ENCODE measurements around the gene CD3E.

DNA sequence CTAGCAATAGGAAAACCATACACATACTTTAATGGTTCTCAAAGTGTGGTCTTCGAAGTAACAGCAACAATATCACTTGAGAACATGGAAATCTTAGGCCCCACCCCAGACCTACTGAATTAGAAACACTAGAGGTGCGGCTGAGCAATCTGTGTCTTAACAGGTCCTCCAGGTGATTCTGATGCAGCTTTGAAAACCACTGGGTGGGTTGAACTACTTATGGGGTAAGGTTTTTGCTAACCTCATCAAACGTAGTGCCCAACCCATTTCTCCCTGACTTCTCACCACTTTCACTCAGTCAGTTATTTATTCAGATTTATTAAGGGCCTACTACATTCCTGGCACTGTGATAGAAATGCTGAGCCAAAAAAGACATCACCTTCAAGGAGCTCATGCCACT is 44.2 kb upstream of the CD3E start:
- TF ChIP-seq, protein P1, sequence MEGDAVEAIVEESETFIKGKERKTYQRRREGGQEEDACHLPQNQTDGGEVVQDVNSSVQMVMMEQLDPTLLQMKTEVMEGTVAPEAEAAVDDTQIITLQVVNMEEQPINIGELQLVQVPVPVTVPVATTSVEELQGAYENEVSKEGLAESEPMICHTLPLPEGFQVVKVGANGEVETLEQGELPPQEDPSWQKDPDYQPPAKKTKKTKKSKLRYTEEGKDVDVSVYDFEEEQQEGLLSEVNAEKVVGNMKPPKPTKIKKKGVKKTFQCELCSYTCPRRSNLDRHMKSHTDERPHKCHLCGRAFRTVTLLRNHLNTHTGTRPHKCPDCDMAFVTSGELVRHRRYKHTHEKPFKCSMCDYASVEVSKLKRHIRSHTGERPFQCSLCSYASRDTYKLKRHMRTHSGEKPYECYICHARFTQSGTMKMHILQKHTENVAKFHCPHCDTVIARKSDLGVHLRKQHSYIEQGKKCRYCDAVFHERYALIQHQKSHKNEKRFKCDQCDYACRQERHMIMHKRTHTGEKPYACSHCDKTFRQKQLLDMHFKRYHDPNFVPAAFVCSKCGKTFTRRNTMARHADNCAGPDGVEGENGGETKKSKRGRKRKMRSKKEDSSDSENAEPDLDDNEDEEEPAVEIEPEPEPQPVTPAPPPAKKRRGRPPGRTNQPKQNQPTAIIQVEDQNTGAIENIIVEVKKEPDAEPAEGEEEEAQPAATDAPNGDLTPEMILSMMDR (IDR thresholded peaks at IDR 0.05), result no peak
- TF ChIP-seq POLR2A (IDR thresholded peaks at IDR 0.05) (no peak), EP300 (IDR thresholded peaks at IDR 0.05) (no peak)

All from tibial nerve (tissue), 4 donors.